ENCODE measurements around the gene C19orf85.

DNA sequence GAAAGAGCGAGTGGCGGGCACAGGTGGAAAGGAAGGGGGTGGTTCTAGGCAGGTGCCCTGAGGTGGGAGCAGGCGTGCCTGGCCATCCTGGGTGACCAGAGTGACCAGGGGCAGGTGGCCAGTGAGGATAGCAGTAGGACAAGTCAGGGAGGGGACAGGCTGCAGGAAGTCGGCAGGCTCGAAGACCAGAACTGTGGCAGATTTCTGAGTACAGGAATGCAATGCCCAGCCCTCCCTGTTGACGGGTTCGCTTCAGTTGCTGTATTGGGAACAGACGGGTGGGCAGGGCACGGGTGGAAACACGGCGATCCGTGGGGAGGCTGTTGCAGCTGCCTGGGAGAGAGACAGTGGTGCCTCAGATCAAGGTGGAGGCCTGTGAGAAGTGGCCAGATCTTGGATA is 13.8 kb upstream of the C19orf85 start:
- TF ChIP-seq, protein P1, sequence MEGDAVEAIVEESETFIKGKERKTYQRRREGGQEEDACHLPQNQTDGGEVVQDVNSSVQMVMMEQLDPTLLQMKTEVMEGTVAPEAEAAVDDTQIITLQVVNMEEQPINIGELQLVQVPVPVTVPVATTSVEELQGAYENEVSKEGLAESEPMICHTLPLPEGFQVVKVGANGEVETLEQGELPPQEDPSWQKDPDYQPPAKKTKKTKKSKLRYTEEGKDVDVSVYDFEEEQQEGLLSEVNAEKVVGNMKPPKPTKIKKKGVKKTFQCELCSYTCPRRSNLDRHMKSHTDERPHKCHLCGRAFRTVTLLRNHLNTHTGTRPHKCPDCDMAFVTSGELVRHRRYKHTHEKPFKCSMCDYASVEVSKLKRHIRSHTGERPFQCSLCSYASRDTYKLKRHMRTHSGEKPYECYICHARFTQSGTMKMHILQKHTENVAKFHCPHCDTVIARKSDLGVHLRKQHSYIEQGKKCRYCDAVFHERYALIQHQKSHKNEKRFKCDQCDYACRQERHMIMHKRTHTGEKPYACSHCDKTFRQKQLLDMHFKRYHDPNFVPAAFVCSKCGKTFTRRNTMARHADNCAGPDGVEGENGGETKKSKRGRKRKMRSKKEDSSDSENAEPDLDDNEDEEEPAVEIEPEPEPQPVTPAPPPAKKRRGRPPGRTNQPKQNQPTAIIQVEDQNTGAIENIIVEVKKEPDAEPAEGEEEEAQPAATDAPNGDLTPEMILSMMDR (IDR thresholded peaks at IDR 0.05) = no peak
- no peak for TF ChIP-seq POLR2A (IDR thresholded peaks at IDR 0.05)

Data from Peyer's patch (tissue), 4 donors.